HCT116 (cell line): Measurements from ENCODE around the gene NFIC. TPM values are rescaled to one million over a fixed set of nuclear protein-coding genes. Genes with fewer than 3 reads are reported as not detected.

Experiments used
- ATAC-seq: fragments of 200-7000 bp; cut with Tn5 transposase; 2 replicates; pipeline ENCODE4 v1.9.1; 2020; ENCODE audit warnings: mild to moderate bottlenecking, moderate library complexity
- BruUV-seq: library from RNA; stranded (reverse); fragments of 400-500 nt; replicated peaks from 2 replicates; lab custom pipeline; 2021; lab: Mats Ljungman, UMichigan
- CTCF ChIA-PET: fragments of 300-600 bp; sonication (Branson Sonifier 250); formaldehyde crosslinking; loops from one replicate; lab custom pipeline; 2021; ENCODE audit warnings: antibody characterized with exemption; lab: Charles Lee
- POLR2A ChIA-PET: fragments of 300-600, 350-600 bp; sonication (Branson Sonifier 250); formaldehyde crosslinking; loops from one replicate; lab custom pipeline; 2021; ENCODE audit warnings: antibody characterized with exemption; lab: Charles Lee
- RAD21 ChIA-PET, 2 experiments: fragments of 300-600 bp; sonication (Branson Sonifier 250); formaldehyde crosslinking; loops; one replicate each; lab custom pipeline; 2023; ENCODE audit warnings: low total read pairs in 2 of 2; ENCODE audit not compliant: uncharacterized antibody in 2 of 2, unreplicated experiment in 2 of 2, low non-redundant PET in 1 of 2; lab: Charles Lee
- DNase-seq: peaks from one replicate; pipeline ENCODE4 v3.0.0-alpha.2; 2010; ENCODE audit warnings: low read depth, low spot score
- H2AFZ ChIP-seq: fragments of 200-600 bp; shearing (Covaris generic), sonication (generic); 2 replicates; pipeline ENCODE4 v1.6.1; 2017; ENCODE audit warnings: low read depth, mixed run types, mixed read lengths, antibody characterized with exemption, low read length; ENCODE audit not compliant: poor library complexity, severe bottlenecking
- H3K27ac ChIP-seq: 2 replicates; pipeline ENCODE4 v1.5.1; 2012; ENCODE audit warnings: low read depth, low read length
- H3K27me3 ChIP-seq: fragments of 200-600 bp; sonication (generic); 2 replicates; pipeline ENCODE4 v1.6.1; 2016; ENCODE audit warnings: mixed run types, low read length, mixed read lengths; ENCODE audit not compliant: insufficient read depth
- H3K36me3 ChIP-seq, 2 experiments: fragments of 200-500 bp in 1 of 2; fragments of 200-600 bp in 1 of 2; sonication (Bioruptor generic) in 1 of 2; sonication (generic) in 1 of 2; 2 replicates each; pipeline versions ENCODE4 v1.5.1 to v1.6.1; 2014 to 2016; ENCODE audit warnings: low read length in 2 of 2, inconsistent platforms in 1 of 2, mixed read lengths in 1 of 2, mixed run types in 1 of 2; ENCODE audit not compliant: insufficient read depth in 2 of 2, control insufficient read depth in 1 of 2
- H3K4me1 ChIP-seq, 2 experiments: fragments of 200-600 bp in 1 of 2; sonication (generic) in 1 of 2; 2 replicates each; pipeline versions ENCODE4 v1.5.1 to v1.6.1; 2012 to 2017; ENCODE audit warnings: low read length in 2 of 2, inconsistent platforms in 1 of 2, mild to moderate bottlenecking in 1 of 2, mixed read lengths in 1 of 2, mixed run types in 1 of 2, moderate library complexity in 1 of 2; ENCODE audit not compliant: insufficient read depth in 2 of 2, control insufficient read depth in 1 of 2
- H3K4me2 ChIP-seq: fragments of 200-600 bp; sonication (generic); 2 replicates; pipeline ENCODE4 v1.6.1; 2017; ENCODE audit warnings: mixed run types, low read length, mixed read lengths
- H3K4me3 ChIP-seq, 2 experiments: fragments of 200-600 bp in 1 of 2; sonication (generic) in 1 of 2; replicated peaks in 1 of 2; 2 replicates each; pipeline ENCODE4 v1.5.1; 2011 to 2016; ENCODE audit warnings: low read length in 2 of 2, control low read depth in 1 of 2, low read depth in 1 of 2, mild to moderate bottlenecking in 1 of 2, mixed read lengths in 1 of 2, mixed run types in 1 of 2
- H3K79me2 ChIP-seq: fragments of 200-600 bp; sonication (generic); 2 replicates; pipeline ENCODE4 v1.6.1; 2017; ENCODE audit warnings: mild to moderate bottlenecking, mixed run types, low read length, moderate library complexity, mixed read lengths; ENCODE audit not compliant: insufficient read depth
- H3K9ac ChIP-seq: fragments of 200-600 bp; sonication (generic); 2 replicates; pipeline ENCODE4 v1.6.1; 2016; ENCODE audit warnings: low read length, mixed read lengths
- H3K9me2 ChIP-seq: fragments of 200-600 bp; sonication (generic), shearing (Covaris generic); 2 replicates; pipeline ENCODE4 v1.6.1; 2017; ENCODE audit warnings: mixed run types, mild to moderate bottlenecking, moderate library complexity; ENCODE audit not compliant: insufficient read depth
- H3K9me3 ChIP-seq, 2 experiments: fragments of 200-500 bp in 1 of 2; fragments of 200-600 bp in 1 of 2; sonication (Bioruptor generic) in 1 of 2; sonication (generic) in 1 of 2; 2 replicates each; pipeline ENCODE4 v1.6.1; 2014 to 2017; ENCODE audit warnings: low read length in 2 of 2, mixed read lengths in 2 of 2, inconsistent platforms in 1 of 2, low read depth in 1 of 2, mild to moderate bottlenecking in 1 of 2, mixed run types in 1 of 2, moderate library complexity in 1 of 2; ENCODE audit not compliant: control insufficient read depth in 1 of 2, insufficient read depth in 1 of 2
- H4K20me1 ChIP-seq: fragments of 200-600 bp; sonication (generic), shearing (Covaris generic); 2 replicates; pipeline ENCODE4 v1.6.1; 2017; ENCODE audit warnings: mixed run types, mild to moderate bottlenecking, moderate library complexity; ENCODE audit not compliant: insufficient read depth
- EGR1 ChIP-seq: IDR thresholded peaks from 2 replicates; pipeline ENCODE4 v1.6.1; 2012; ENCODE audit warnings: low read depth
- ELF1 ChIP-seq: IDR thresholded peaks from 2 replicates; pipeline ENCODE4 v1.6.1; 2012; ENCODE audit warnings: low read depth, borderline replicate concordance
- FOSL1 ChIP-seq: IDR thresholded peaks from 2 replicates; pipeline ENCODE4 v1.6.1; 2012; ENCODE audit warnings: low read depth
- JUND ChIP-seq: IDR thresholded peaks from 2 replicates; pipeline ENCODE4 v1.6.1; 2012
- POLR2A ChIP-seq: IDR thresholded peaks from 2 replicates; pipeline ENCODE4 v1.7.0; 2011; ENCODE audit warnings: borderline replicate concordance; ENCODE audit not compliant: insufficient read depth, insufficient read length; ENCODE audit errors: extremely low read depth
- POLR2AphosphoS5 ChIP-seq: IDR thresholded peaks from 2 replicates; pipeline ENCODE4 v1.6.1; 2011; ENCODE audit warnings: mild to moderate bottlenecking, low read depth, low read length, moderate library complexity
- SIN3A ChIP-seq: IDR thresholded peaks from 2 replicates; pipeline ENCODE4 v1.6.1; 2012; ENCODE audit warnings: low read depth
- SP1 ChIP-seq: IDR thresholded peaks from 2 replicates; pipeline ENCODE4 v1.6.1; 2012; ENCODE audit warnings: low read depth
- YY1 ChIP-seq: IDR thresholded peaks from 2 replicates; pipeline ENCODE4 v1.6.1; 2011; ENCODE audit warnings: low read length, low read depth, moderate library complexity, mild to moderate bottlenecking; ENCODE audit not compliant: insufficient replicate concordance; ENCODE audit errors: extremely low read depth
- intact Hi-C: fragments of 100-400 bp; cut with micrococcal nuclease; formaldehyde crosslinking; loops from 2 replicates; pipeline ENCODE4 v1.10.0; 2022
- total RNA-seq: library from RNA; stranded (reverse); gene quantifications from one replicate; pipeline ENCODE4 v1.2.1, GENCODE V29; 2021; ENCODE audit not compliant: unreplicated experiment
- TF ChIP-seq, protein P1 (sequence below): IDR thresholded peaks from 2 replicates; pipeline ENCODE4 v1.6.1; 2011; ENCODE audit warnings: mild to moderate bottlenecking, low read length, moderate library complexity; ENCODE audit not compliant: insufficient replicate concordance; ENCODE audit errors: extremely low read depth
- TF ChIP-seq, protein P2 (sequence below): IDR thresholded peaks from 2 replicates; pipeline ENCODE4 v1.6.1; 2012

NFIC gene
- total RNA-seq, 1 experiment from 2014 or later: 116 TPM

DNA sequence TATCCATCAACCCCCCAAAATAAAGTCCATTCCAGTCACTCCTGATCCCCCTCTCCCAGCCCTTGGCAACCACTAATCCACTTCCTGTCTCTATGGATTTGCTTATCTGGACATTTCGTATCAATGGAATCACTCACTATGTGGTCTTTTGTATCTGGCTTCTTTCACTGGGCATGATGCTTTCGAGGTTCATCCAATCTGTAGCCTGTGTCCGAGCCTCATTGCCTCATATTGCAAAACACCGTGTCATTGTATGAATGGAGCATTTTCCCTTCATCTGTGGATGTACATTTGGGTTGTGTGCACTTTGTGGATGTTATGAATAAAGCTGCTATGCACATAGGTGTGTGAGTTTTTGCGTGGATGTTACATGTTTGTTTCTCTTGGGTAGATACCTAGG lies 138.4 kb downstream of the NFIC start:
- Histone ChIP-seq H3K27me3 (no peaks in the 10 kb centered on the region), H3K9me2 (no peaks in the 10 kb centered on the region), H4K20me1 (no peaks in the 10 kb centered on the region), H3K9ac (peak overlapping the region; percentile 94)
- intact Hi-C loops: no loop called here
- TF ChIP-seq FOSL1 (no peak), POLR2A (no peak), SIN3A (no peak)
- TF ChIP-seq, protein P1, sequence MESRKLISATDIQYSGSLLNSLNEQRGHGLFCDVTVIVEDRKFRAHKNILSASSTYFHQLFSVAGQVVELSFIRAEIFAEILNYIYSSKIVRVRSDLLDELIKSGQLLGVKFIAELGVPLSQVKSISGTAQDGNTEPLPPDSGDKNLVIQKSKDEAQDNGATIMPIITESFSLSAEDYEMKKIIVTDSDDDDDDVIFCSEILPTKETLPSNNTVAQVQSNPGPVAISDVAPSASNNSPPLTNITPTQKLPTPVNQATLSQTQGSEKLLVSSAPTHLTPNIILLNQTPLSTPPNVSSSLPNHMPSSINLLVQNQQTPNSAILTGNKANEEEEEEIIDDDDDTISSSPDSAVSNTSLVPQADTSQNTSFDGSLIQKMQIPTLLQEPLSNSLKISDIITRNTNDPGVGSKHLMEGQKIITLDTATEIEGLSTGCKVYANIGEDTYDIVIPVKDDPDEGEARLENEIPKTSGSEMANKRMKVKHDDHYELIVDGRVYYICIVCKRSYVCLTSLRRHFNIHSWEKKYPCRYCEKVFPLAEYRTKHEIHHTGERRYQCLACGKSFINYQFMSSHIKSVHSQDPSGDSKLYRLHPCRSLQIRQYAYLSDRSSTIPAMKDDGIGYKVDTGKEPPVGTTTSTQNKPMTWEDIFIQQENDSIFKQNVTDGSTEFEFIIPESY: no peak
- TF ChIP-seq, protein P2, sequence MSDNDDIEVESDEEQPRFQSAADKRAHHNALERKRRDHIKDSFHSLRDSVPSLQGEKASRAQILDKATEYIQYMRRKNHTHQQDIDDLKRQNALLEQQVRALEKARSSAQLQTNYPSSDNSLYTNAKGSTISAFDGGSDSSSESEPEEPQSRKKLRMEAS: no peak
- TF ChIP-seq, all 23 proteins: peak for 0
- Histone ChIP-seq H3K4me1 (peaks cover 26 to 45% of the 10 kb centered on the region in 2 experiments), H3K27ac (peak overlapping the region; percentile 93), H3K79me2 (peaks cover 42% of the 10 kb centered on the region), H3K4me3 (peak overlapping the region; percentile 56 to 83), H3K4me2 (peak overlapping the region; percentile 99), H2AFZ (no peak overlapping the region), H3K36me3 (no peaks in the 10 kb centered on the region), H3K9me3 (no peaks in the 10 kb centered on the region)
- CTCF ChIA-PET: no interaction called here
- no peak for DNase-seq
- no peak for ATAC-seq
- POLR2A ChIA-PET: no interaction called here
- RAD21 ChIA-PET: no interaction called here
- BruUV-seq: no TSS peak

GRCh38 chr19:3505598-3506383 lies 139.4 kb downstream of the NFIC start, which contains the start of gene FZR1:
FZR1 (plus strand) TSS chr19:3506311; CDS start chr19:3522990, 16,679 bp downstream.
- ChIA-PET RAD21 (no interaction called here), POLR2A (no interaction called here), CTCF (no interaction called here)
- TF ChIP-seq, protein P2: peak; percentile 62
- TF ChIP-seq ELF1 (no peak; the same call in 1 of the 2 replicates), EGR1 (no peak; the same call in 1 of the 2 replicates), YY1 (peak; percentile 75), SP1 (peak; percentile 83; the same call in 1 of the 2 replicates), SIN3A (peak; percentile 85; the same call in 1 of the 2 replicates), POLR2AphosphoS5 (peak; percentile 71), JUND (no peak), POLR2A (peak; percentile 18)
- TF ChIP-seq, protein P1: no peak
- Histone ChIP-seq H3K79me2 (peaks cover 45% of the 10 kb centered on the region), H4K20me1 (no peaks in the 10 kb centered on the region), H3K27me3 (no peaks in the 10 kb centered on the region), H3K4me2 (peak within 1 kb of the TSS; percentile 99), H3K27ac (peak within 1 kb of the TSS; percentile 93), H3K9ac (peak within 1 kb of the TSS; percentile 94), H3K36me3 (peaks cover 0 to 7% of the 10 kb centered on the region in 2 experiments; a peak in 1 of 4 replicates), H3K9me3 (no peaks in the 10 kb centered on the region), H3K4me3 (peak within 1 kb of the TSS; percentile 83 to 91), H3K9me2 (no peaks in the 10 kb centered on the region), H3K4me1 (peaks cover 26 to 47% of the 10 kb centered on the region in 2 experiments), H2AFZ (no peak within 1 kb of the TSS)
- intact Hi-C loops: no loop called here
- TSS peak; percentile 89 for BruUV-seq
- ATAC-seq (peak; percentile 92), DNase-seq (peak; percentile 97)
